ENCODE data around the gene CIAO2B. TPM values are rescaled to one million over a fixed set of nuclear protein-coding genes. Genes with fewer than 3 reads are reported as not detected.

Gene CIAO2B
- total and polyA plus RNA-seq, 2 donors (not counting 3 experiments of a cell fraction or from before 2014, with no cell fraction given): 78.7 to 314 TPM

DNA sequence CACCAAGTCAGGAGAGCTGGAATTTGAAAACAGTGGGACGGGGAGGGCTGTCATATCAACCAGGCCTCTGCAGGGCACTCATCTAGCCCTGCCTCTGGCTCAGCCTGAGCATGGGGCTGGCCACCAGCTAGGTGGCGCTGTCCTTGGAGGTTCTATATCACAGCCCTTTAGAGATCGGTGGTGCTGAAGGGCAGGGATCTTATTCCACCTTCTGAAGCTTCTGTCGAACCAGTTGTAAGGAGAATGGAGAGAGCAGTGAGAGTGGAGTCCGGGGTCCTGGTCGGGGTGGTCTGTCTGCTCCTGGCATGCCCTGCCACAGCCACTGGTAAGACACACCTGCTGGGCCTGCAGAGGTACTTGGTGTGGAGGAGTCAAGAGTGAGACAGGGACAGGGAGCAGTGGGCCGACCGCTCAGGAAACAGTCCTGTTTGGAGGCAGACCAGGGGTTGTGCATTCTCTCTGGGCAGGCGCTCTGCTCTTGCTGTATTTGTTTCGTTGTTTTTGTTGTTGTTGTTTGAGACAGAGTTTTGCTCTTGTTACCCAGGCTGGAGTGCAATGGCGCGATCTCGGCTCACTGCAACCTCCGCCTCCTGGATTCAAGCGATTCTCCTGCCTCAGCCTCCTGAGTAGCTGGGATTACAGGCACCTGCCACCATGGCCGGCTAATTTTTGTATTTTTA lies 27.0 kb upstream of the CIAO2B start, which contains the start of gene CES3:
Gene CES3, plus strand, starts transcription at position 202 of the 680 bp plus-strand sequence. Its CDS starts 42 bp downstream, at position 244.
- Histone ChIP-seq H3K4me3 (replicated peaks in 1 of 3; ENCODE audit: insufficient read depth in 1 of 3, low read depth in 1 of 3, low read length in 3 of 3) (no peak within 1 kb of the TSS), H3K9me3 (replicated peaks; ENCODE audit: control insufficient read depth, insufficient read depth, low read length) (no peaks in the 10 kb centered on the region), H3K4me1 (ENCODE audit: control insufficient read depth, extremely low read depth, insufficient read depth, low read length) (no peaks in the 10 kb centered on the region), H4K20me1 (replicated peaks; ENCODE audit: control insufficient read depth, extremely low read depth, insufficient read depth, low read length) (no peaks in the 10 kb centered on the region), H3K79me2 (ENCODE audit: control insufficient read depth, insufficient read depth, low read length) (no peaks in the 10 kb centered on the region), H3K27ac (ENCODE audit: insufficient read depth, low read depth, low read length) (no peak within 1 kb of the TSS), H3K9ac (replicated peaks; ENCODE audit: extremely low read depth, insufficient read depth, low read length) (no peak within 1 kb of the TSS), H3K27me3 (ENCODE audit: control insufficient read depth in 2 of 2, insufficient read depth in 2 of 2, low read length in 2 of 2) (peaks cover 2 to 4% of the 10 kb centered on the region in 2 experiments), H3K4me2 (ENCODE audit: insufficient read depth, low read length) (no peak within 1 kb of the TSS), H2AFZ (ENCODE audit: low read depth, low read length) (peak within 1 kb of the TSS; percentile 80), H3K36me3 (ENCODE audit: control insufficient read depth in 2 of 2, extremely low read depth in 1 of 2, insufficient read depth in 2 of 2, low read length in 2 of 2) (no peaks in the 10 kb centered on the region), H3K9me1 (replicated peaks; ENCODE audit: control insufficient read depth, extremely low read depth, insufficient read depth, low read length) (no peaks in the 10 kb centered on the region)
- CTCF ChIA-PET: interaction anchor here (0.5 to 1.8 kb wide), 27 partner anchors 9 to 471 kb away, joined by 3 to 15 read pairs (median 3); partner anchors contain the start of gene EXOC3L1
- FAIRE-seq (peak; percentile 91), DNase-seq (ENCODE audit: low read depth, low spot score) (peak; percentile 46)
- dilution Hi-C loops (cut with MboI; ENCODE audit: extremely low pct_ligation_motif_present, low sequenced_read_pairs): no loop called here
- BruUV-seq (replicated peaks): no TSS peak
- intact Hi-C loops (cut with micrococcal nuclease): no loop called here
- no peak for TF ChIP-seq JUN (IDR thresholded peaks at IDR 0.05; ENCODE audit: borderline replicate concordance, insufficient read depth, insufficient read length, low read depth)
- TF ChIP-seq, protein P1, sequence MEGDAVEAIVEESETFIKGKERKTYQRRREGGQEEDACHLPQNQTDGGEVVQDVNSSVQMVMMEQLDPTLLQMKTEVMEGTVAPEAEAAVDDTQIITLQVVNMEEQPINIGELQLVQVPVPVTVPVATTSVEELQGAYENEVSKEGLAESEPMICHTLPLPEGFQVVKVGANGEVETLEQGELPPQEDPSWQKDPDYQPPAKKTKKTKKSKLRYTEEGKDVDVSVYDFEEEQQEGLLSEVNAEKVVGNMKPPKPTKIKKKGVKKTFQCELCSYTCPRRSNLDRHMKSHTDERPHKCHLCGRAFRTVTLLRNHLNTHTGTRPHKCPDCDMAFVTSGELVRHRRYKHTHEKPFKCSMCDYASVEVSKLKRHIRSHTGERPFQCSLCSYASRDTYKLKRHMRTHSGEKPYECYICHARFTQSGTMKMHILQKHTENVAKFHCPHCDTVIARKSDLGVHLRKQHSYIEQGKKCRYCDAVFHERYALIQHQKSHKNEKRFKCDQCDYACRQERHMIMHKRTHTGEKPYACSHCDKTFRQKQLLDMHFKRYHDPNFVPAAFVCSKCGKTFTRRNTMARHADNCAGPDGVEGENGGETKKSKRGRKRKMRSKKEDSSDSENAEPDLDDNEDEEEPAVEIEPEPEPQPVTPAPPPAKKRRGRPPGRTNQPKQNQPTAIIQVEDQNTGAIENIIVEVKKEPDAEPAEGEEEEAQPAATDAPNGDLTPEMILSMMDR (IDR thresholded peaks at IDR 0.05; ENCODE audit: extremely low read depth in 1 of 2, insufficient read depth in 1 of 2, low read depth in 1 of 2, low read length in 2 of 2): peak; percentile 88 to 94
- TF ChIP-seq EZH2 (IDR thresholded peaks at IDR 0.05; ENCODE audit: borderline replicate concordance, low read depth, low read length, severe bottlenecking): no peak
- POLR2A ChIA-PET: no interaction called here

DNA sequence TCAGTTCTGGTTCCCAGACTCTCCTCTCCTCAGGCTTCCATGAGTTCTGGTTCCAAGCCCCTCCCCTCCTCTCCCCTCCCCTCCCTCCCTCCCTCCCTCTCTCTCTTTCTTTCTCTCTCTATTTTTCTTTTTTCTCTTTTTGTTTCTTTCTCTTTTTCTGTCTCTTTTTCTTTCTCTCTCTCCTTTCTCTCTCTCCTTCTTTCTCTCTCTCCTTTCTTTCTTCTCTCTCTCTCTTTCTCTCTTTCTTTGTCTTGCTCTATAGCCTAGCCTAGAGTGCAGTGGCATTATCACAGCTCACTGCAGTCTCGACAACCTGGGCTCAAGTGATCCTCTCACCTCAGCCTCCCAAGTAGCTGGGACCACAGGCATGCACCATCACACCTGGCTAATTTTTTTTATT lies 26.1 kb upstream of the CIAO2B start:
- CTCF ChIA-PET: interaction anchor here (0.7 to 4.7 kb wide), 10 partner anchors 8 to 238 kb away, joined by 3 to 26 read pairs (median 4); no protein-coding TSS in a partner anchor
- Histone ChIP-seq H3K9me3 (replicated peaks; ENCODE audit: control insufficient read depth, insufficient read depth, low read length) (no peaks in the 10 kb centered on the region), H3K9ac (replicated peaks; ENCODE audit: extremely low read depth, insufficient read depth, low read length) (no peak overlapping the region), H3K27ac (ENCODE audit: insufficient read depth, low read depth, low read length) (no peak overlapping the region), H3K4me3 (replicated peaks in 1 of 3; ENCODE audit: insufficient read depth in 1 of 3, low read depth in 1 of 3, low read length in 3 of 3) (no peak overlapping the region), H3K9me1 (replicated peaks; ENCODE audit: control insufficient read depth, extremely low read depth, insufficient read depth, low read length) (no peaks in the 10 kb centered on the region), H3K79me2 (ENCODE audit: control insufficient read depth, insufficient read depth, low read length) (no peaks in the 10 kb centered on the region), H3K4me2 (ENCODE audit: insufficient read depth, low read length) (no peak overlapping the region), H4K20me1 (replicated peaks; ENCODE audit: control insufficient read depth, extremely low read depth, insufficient read depth, low read length) (no peaks in the 10 kb centered on the region), H3K27me3 (ENCODE audit: control insufficient read depth in 2 of 2, insufficient read depth in 2 of 2, low read length in 2 of 2) (peaks cover 2 to 3% of the 10 kb centered on the region in 2 experiments), H3K36me3 (ENCODE audit: control insufficient read depth in 2 of 2, extremely low read depth in 1 of 2, insufficient read depth in 2 of 2, low read length in 2 of 2) (no peaks in the 10 kb centered on the region), H2AFZ (ENCODE audit: low read depth, low read length) (no peak overlapping the region), H3K4me1 (ENCODE audit: control insufficient read depth, extremely low read depth, insufficient read depth, low read length) (no peaks in the 10 kb centered on the region)
- POLR2A ChIA-PET: no interaction called here
- dilution Hi-C loops (cut with MboI; ENCODE audit: extremely low pct_ligation_motif_present, low sequenced_read_pairs): no loop called here
- TF ChIP-seq JUN (IDR thresholded peaks at IDR 0.05; ENCODE audit: borderline replicate concordance, insufficient read depth, insufficient read length, low read depth): no peak
- no peak for TF ChIP-seq FOS (IDR thresholded peaks at IDR 0.05; ENCODE audit: borderline replicate concordance, insufficient read depth, low read length)
- TF ChIP-seq, protein P1 (IDR thresholded peaks at IDR 0.05; ENCODE audit: extremely low read depth in 1 of 2, insufficient read depth in 1 of 2, low read depth in 1 of 2, low read length in 2 of 2): no peak
- no peak for TF ChIP-seq POLR2AphosphoS5 (IDR thresholded peaks at IDR 0.05; ENCODE audit: insufficient read depth, low read depth, low read length)
- TF ChIP-seq MYC (IDR thresholded peaks at IDR 0.05; ENCODE audit: low read depth, low read length): no peak
- no peak for TF ChIP-seq EZH2 (IDR thresholded peaks at IDR 0.05; ENCODE audit: borderline replicate concordance, low read depth, low read length, severe bottlenecking)
- no peak for TF ChIP-seq POLR2A (IDR thresholded peaks at IDR 0.05; ENCODE audit: low read depth, low read length)
- TF ChIP-seq GATA2 (IDR thresholded peaks at IDR 0.05; ENCODE audit: insufficient read depth, insufficient read length, low read depth, low read length): no peak
- TF ChIP-seq, protein P2, sequence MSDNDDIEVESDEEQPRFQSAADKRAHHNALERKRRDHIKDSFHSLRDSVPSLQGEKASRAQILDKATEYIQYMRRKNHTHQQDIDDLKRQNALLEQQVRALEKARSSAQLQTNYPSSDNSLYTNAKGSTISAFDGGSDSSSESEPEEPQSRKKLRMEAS (IDR thresholded peaks at IDR 0.05; ENCODE audit: insufficient read depth, insufficient read length): no peak
- FAIRE-seq (no peak), DNase-seq (ENCODE audit: low read depth, low spot score) (no peak)
- intact Hi-C loops (cut with micrococcal nuclease): no loop called here
- no TSS peak for BruUV-seq (replicated peaks)
